Common myeloid progenitor, CD34-positive (primary cell): ENCODE data around the gene DEK.

ENCODE experiments used
- CTCF ChIA-PET: fragments of 350-600 bp; sonication (Branson Sonifier 250); formaldehyde crosslinking; loops from one replicate; lab custom pipeline; 2021; ENCODE audit warnings: antibody characterized with exemption; lab: Charles Lee
- POLR2A ChIA-PET: fragments of 350-600 bp; sonication (Branson Sonifier 250); formaldehyde crosslinking; loops from one replicate; lab custom pipeline; 2021; ENCODE audit warnings: antibody characterized with exemption; lab: Charles Lee
- DNase-seq, 3 donors: peaks; one replicate each; pipeline versions ENCODE4 v3.0.0 to v3.0.0-alpha.2; 2013
- H3K27ac ChIP-seq, 2 experiments: 1 replicate in 1 of 2; 2 replicates in 1 of 2; pipeline ENCODE4 v1.7.0; 2013; ENCODE audit warnings: inconsistent platforms in 2 of 2, low read length in 2 of 2, mild to moderate bottlenecking in 2 of 2, low read depth in 1 of 2, moderate library complexity in 1 of 2; ENCODE audit not compliant: severe bottlenecking in 2 of 2, insufficient read depth in 1 of 2, poor library complexity in 1 of 2
- H3K27me3 ChIP-seq, 5 experiments: replicated peaks in 2 of 5; 1 replicate in 3 of 5; 2 replicates in 2 of 5; pipeline versions ENCODE4 v1.6.1 to v1.7.0; 2013; ENCODE audit warnings: low read length in 4 of 5, mild to moderate bottlenecking in 2 of 5, moderate library complexity in 2 of 5, inconsistent platforms in 1 of 5; ENCODE audit not compliant: insufficient read depth in 5 of 5, control insufficient read depth in 4 of 5
- H3K36me3 ChIP-seq, 4 experiments: 1 replicate in 2 of 4; 2 replicates in 2 of 4; pipeline versions ENCODE4 v1.6.1 to v1.7.0; 2013; ENCODE audit warnings: low read length in 3 of 4, control low read depth in 1 of 4, mild to moderate bottlenecking in 1 of 4; ENCODE audit not compliant: control insufficient read depth in 4 of 4, insufficient read depth in 4 of 4
- H3K4me1 ChIP-seq, 4 experiments: 1 replicate in 3 of 4; 2 replicates in 1 of 4; pipeline versions ENCODE4 v1.6.1 to v1.7.1; 2013; ENCODE audit warnings: low read length in 3 of 4, mild to moderate bottlenecking in 3 of 4, control low read depth in 1 of 4, inconsistent platforms in 1 of 4, moderate library complexity in 1 of 4; ENCODE audit not compliant: control insufficient read depth in 4 of 4, insufficient read depth in 4 of 4; ENCODE audit errors: control extremely low read depth in 1 of 4
- H3K4me3 ChIP-seq, 7 experiments: 1 replicate in 4 of 7; 2 replicates in 3 of 7; pipeline versions ENCODE4 v1.5.1 to v1.7.0; 2013; ENCODE audit warnings: mild to moderate bottlenecking in 7 of 7, low read length in 6 of 7, moderate library complexity in 6 of 7, inconsistent platforms in 2 of 7, low read depth in 2 of 7, control low read depth in 1 of 7; ENCODE audit not compliant: insufficient read depth in 4 of 7, control insufficient read depth in 1 of 7; ENCODE audit errors: extremely low read depth in 1 of 7
- H3K9me3 ChIP-seq, 5 experiments: 1 replicate in 4 of 5; 2 replicates in 1 of 5; pipeline versions ENCODE4 v1.6.1 to v1.7.1; 2013; ENCODE audit warnings: low read length in 4 of 5, mild to moderate bottlenecking in 2 of 5, inconsistent platforms in 1 of 5, low read depth in 1 of 5, moderate library complexity in 1 of 5; ENCODE audit not compliant: control insufficient read depth in 4 of 5, insufficient read depth in 2 of 5; ENCODE audit errors: control extremely low read depth in 1 of 5
- WGBS: methylation state at CpG from one replicate; pipeline ENCODE4 v1.1.5; 2013; ENCODE audit not compliant: insufficient coverage; 5-methylcytosine and 5-hydroxymethylcytosine counted together

DEK gene

DNA sequence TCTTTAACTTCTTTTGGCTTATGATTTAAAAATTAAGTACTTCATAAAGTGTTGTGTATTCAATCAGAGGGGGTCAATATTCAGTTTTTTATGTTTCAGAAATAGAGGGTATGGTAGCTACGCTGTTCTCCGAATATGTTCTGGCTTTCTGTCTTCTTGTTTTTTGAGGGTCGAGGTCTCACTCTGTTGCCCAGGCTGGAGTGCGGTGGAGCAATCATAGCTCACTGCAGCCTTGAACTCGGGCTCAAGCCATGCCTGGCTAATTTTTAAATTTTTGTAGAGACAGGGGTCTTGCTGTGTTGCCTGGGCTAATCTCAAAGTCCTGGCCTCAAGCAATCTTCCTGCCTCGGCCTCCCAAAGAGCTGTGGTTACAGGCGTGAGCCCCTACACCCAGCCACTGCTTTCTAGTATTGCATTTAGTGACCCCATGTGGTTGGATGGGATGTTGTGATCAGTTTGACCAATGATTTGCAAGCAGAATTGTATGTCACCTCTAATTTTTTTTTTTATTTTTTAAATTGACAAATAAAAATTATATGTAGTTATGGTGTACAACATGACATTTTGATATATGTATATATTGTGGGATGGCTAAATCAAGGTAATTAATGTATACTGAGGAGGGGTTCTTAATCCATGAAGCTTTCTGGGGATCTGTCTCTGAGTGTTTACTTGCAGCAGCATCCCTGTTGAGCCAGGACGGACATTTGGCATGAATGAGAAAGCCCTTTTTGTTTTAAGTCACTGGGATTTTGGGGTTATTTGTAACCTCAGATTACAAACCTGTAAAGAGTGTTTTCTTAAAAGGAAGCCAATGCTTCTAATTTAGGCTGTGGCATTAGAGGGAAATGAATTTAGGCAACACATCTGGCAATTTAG, 38.5 kb upstream of the DEK start:
- peak in 2 of 3 donors; percentile 28 to 35 for DNase-seq
- H3K9me3 ChIP-seq, result no peaks in the 10 kb centered on the region
- ChIA-PET CTCF (interaction anchor here (1.0 to 1.4 kb wide), 2 partner anchors 21 to 200 kb away, joined by 3 to 4 read pairs; no protein-coding TSS in a partner anchor), POLR2A (no interaction called here)
- WGBS, result 97% methylated on average over 4 of the region's 8 CpGs
- no peaks in the 10 kb centered on the region for H3K4me1 ChIP-seq
- H3K4me3 ChIP-seq, result no peak overlapping the region
- no peaks in the 10 kb centered on the region for H3K36me3 ChIP-seq
- no peak overlapping the region for H3K27ac ChIP-seq
- H3K27me3 ChIP-seq, result no peaks in the 10 kb centered on the region

DNA sequence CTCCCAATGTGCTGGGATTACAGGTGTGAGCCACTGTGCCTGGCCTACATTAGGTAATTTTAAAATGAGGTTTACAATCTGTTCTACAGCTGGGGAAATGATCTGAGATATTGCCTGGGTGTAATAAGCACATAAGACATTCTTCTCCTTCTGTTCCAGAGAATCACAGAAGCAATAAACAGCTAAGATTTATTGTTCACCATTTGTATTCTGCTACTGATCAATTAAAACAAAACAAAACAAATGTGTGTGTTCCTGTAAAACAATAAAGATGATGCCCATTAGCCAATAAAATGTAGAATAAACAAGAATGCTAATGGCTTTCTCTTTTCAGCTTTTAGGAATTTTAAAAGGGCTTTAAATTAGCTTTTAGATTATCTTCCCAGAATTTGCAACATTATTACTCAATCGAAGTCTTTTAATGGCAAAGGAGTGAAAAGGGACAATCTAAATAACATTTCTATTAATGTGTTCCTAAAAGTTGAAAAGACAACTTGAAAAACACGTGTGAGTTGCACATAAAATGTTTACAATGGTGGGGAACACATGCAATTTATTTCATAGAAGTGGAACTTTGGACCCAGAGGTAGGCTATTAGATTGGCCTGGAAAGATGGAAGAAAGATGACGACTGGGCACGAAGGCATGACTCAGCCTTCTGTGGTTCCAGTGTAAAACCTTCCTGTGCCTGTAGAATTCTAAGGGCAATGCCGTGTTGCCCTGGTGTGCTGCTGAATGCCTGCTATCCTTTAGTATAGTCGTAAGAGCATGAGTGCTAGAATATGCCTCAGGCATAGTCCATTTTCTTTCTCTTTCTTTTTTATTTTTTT, 29.0 kb upstream of the DEK start:
- H3K27me3 ChIP-seq, result no peaks in the 10 kb centered on the region
- no peak overlapping the region for H3K27ac ChIP-seq
- H3K9me3 ChIP-seq, result no peaks in the 10 kb centered on the region
- ChIA-PET POLR2A (no interaction called here), CTCF (interaction anchor here (0.6 kb wide), 1 partner anchor 286 kb away, joined by 3 read pairs; no protein-coding TSS in a partner anchor)
- no peaks in the 10 kb centered on the region for H3K36me3 ChIP-seq
- WGBS, result 33% methylated on average over 4 of the region's 6 CpGs
- peak in 2 of 3 donors; percentile 51 to 53 for DNase-seq
- H3K4me3 ChIP-seq, result no peak overlapping the region
- no peaks in the 10 kb centered on the region for H3K4me1 ChIP-seq

DNA sequence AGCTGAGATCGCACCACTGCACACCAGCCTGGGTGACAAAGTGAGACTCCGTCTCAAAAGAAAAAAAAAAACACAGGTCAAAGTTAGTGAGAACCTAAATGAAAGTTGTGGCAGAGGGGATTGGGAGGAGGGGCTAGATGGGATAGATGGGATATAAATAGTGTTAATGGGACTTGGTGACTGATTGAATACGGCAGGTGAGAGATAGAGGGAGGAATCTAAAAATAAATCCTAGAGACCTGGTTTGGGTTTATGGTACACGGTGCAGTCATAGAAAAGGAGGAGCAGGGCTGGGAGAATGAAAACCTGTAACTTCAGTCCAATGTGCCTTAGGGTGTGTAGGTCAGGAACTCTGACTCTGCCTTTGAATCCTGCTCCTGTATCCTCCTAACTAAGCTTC, 25.0 kb upstream of the DEK start:
- H3K27ac ChIP-seq, result no peak overlapping the region
- no peak overlapping the region for H3K4me3 ChIP-seq
- ChIA-PET CTCF (interaction anchor here (1.4 kb wide), 1 partner anchor 22 kb away, joined by 3 read pairs; no protein-coding TSS in a partner anchor), POLR2A (no interaction called here)
- no peak for DNase-seq
- H3K4me1 ChIP-seq, result no peaks in the 10 kb centered on the region
- 88% methylated on average over 4 of the region's 4 CpGs for WGBS
- peaks cover 0 to 2% (median 0%) of the 10 kb centered on the region in 5 experiments for H3K27me3 ChIP-seq
- no peaks in the 10 kb centered on the region for H3K9me3 ChIP-seq
- H3K36me3 ChIP-seq, result no peaks in the 10 kb centered on the region

DNA sequence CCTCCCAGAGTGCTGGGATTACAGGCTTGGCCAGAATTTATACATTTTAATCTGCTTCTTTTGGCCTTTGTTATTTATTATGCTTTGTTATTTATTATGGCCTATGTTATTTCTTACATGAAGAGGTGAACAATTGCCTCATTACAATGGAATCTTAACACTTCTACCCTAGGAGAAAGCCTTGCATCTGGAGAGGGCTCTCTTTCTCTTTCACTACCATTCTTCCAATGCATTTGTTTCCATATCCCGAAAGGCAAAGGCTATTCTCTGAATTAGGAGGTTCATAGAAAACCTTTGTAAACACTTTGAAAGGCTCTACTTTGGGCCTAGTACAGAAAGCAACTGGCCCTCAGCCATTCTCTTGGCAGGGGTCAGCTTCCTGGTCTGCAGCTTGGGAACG, 19.9 kb upstream of the DEK start:
- Histone ChIP-seq H3K27me3 (peaks cover 3 to 19% (median 10%) of the 10 kb centered on the region in 5 experiments), H3K4me1 (no peaks in the 10 kb centered on the region), H3K27ac (no peak overlapping the region), H3K9me3 (no peaks in the 10 kb centered on the region), H3K4me3 (no peak overlapping the region), H3K36me3 (no peaks in the 10 kb centered on the region)
- POLR2A ChIA-PET, result no interaction called here
- DNase-seq, result no peak
- WGBS, result 96% methylated on average over 2 of the region's 2 CpGs
- CTCF ChIA-PET, result no interaction called here

DNA sequence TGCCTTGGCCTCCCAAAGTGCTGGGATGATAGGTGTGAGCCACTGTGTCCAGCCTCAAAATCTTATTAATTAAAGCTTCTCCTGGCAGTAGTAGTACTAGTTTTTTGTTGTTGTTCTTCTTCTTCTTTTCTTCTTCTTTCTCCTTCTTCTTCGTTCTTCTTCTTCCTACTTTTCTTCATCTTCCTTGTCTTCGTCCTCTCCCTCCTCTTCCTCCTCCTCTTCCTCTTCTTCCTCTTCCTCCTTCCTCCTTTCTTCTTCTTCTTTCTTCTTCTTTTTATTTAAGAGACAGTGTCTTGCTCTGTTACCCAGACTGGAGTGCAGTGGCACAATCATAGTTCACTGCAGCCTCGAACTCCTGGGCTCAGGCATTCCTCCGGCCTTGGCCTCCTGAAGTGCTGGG, 17.2 kb upstream of the DEK start:
- peaks cover 0 to 12% (median 7%) of the 10 kb centered on the region in 4 experiments for H3K4me1 ChIP-seq
- CTCF ChIA-PET, result interaction anchor here (1.2 kb wide), 1 partner anchor 9 kb away, joined by 3 read pairs; no protein-coding TSS in a partner anchor

DNA sequence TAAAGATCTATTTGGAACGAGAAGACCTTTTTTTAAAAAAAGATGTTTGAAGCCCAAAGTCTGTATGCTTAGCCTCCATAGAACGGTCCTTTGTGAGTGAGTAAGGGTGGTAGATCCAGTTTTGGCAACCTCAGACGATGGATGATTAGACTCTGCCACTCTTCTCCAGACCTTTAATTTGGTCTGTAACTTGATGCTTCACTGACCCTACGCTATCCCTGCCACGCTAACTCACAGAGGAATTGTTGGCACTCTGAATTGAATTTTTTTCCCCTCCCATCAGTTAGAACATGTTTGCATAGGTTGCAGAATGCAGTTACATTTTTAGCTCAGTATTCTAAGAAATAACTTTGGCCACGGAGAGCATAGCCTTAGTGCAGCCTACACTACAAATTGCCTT, 15.8 kb upstream of the DEK start:
- POLR2A ChIA-PET, result no interaction called here
- H3K4me1 ChIP-seq, result peaks cover 0 to 12% (median 8%) of the 10 kb centered on the region in 4 experiments
- DNase-seq, result no peak
- whole genome bisulfite sequencing, result 98% methylated on average over 4 of the region's 6 CpGs
- H3K9me3 ChIP-seq, result no peaks in the 10 kb centered on the region
- H3K27ac ChIP-seq, result no peak overlapping the region
- H3K27me3 ChIP-seq, result peaks cover 9 to 57% (median 36%) of the 10 kb centered on the region in 5 experiments
- CTCF ChIA-PET, result interaction anchor here (1.1 kb wide), 1 partner anchor 12 kb away, joined by 4 read pairs; no protein-coding TSS in a partner anchor
- H3K36me3 ChIP-seq, result no peaks in the 10 kb centered on the region
- H3K4me3 ChIP-seq, result no peak overlapping the region

More for the DNA sequence above, 17.2 kb upstream of the DEK start:
- H3K27me3 ChIP-seq, result peaks cover 6 to 43% (median 24%) of the 10 kb centered on the region in 5 experiments
- H3K9me3 ChIP-seq, result no peaks in the 10 kb centered on the region
- POLR2A ChIA-PET, result interaction anchor here (0.5 kb wide), 1 partner anchor 20 kb away, joined by 3 read pairs; no protein-coding TSS in a partner anchor
- WGBS, result 89% methylated on average over 3 of the region's 4 CpGs
- no peaks in the 10 kb centered on the region for H3K36me3 ChIP-seq
- H3K27ac ChIP-seq, result no peak overlapping the region
- H3K4me3 ChIP-seq, result no peak overlapping the region
- DNase-seq, result no peak
